ENCODE measurements around the gene ARL5A.

GRCh38 chr2:151851761-151852160, 23.5 kb upstream of the ARL5A start:
- TF ChIP-seq CTCF (IDR thresholded peaks at IDR 0.05; ENCODE audit: insufficient read depth, low read length): no peak
- no peak for TF ChIP-seq POLR2AphosphoS5 (IDR thresholded peaks at IDR 0.05; ENCODE audit: low read depth)
- TF ChIP-seq REST (IDR thresholded peaks at IDR 0.05; ENCODE audit: insufficient replicate concordance, low read depth): no peak

Data from HL-60 (cell line).